ENCODE results near the gene SETD1B. TPM values are rescaled to one million over a fixed set of nuclear protein-coding genes. Genes with fewer than 3 reads are reported as not detected.

Gene SETD1B
- polyA plus RNA-seq, 1 experiment = 1.1 TPM

DNA sequence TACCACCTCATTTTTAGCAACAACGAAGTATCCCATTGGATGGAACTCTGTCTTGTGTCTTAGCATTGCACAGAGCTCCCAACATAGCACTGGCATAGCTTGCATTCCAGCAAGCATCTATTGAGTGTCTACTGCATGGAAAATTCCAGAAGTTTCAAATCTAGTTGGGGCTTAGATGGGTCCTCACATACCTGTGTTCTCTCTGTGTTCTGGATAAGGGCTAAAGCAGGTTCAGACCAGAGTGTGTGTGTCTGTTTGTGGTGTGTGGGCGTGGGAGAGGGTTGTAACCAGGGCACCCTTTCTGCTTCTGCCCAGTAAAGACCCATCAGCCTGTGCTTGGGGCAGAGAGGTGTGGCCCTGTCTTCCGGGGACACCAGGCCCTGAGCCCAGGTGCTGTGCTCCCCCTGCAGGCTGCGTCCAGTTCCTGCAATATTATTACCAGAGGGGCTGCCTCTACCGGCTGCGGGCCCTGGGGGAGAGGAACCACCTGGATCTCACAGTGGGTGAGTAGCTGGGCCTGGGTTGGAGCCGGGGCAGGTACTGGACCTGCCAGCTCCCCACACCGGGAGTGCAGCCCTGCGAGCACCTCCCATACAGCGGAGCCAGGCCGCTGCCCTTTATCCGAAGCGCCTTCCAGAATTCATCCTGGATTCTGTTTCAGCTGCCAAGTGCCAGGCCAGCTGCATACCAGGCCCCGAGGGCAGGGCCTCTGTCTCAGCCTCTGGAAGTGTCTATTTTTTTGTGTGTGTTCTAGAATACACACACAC lies 30.6 kb upstream of the SETD1B start:
- Histone ChIP-seq H3K9me3 (ENCODE audit: control insufficient read depth, insufficient read depth, low read length) (no peaks in the 10 kb centered on the region), H3K27me3 (ENCODE audit: control insufficient read depth, insufficient read depth, low read length) (no peaks in the 10 kb centered on the region), H3K4me3 (ENCODE audit: low read depth, low read length) (no peak overlapping the region), H3K27ac (ENCODE audit: low read depth, low read length) (no peak overlapping the region)
- POLR2A ChIA-PET = no interaction called here
- CTCF ChIA-PET = interaction anchor here (0.6 to 2.4 kb wide), 24 partner anchors 9 to 221 kb away, joined by 3 to 36 read pairs (median 5); partner anchors contain the start of genes RHOF and TMEM120B
- TF ChIP-seq, protein P1, sequence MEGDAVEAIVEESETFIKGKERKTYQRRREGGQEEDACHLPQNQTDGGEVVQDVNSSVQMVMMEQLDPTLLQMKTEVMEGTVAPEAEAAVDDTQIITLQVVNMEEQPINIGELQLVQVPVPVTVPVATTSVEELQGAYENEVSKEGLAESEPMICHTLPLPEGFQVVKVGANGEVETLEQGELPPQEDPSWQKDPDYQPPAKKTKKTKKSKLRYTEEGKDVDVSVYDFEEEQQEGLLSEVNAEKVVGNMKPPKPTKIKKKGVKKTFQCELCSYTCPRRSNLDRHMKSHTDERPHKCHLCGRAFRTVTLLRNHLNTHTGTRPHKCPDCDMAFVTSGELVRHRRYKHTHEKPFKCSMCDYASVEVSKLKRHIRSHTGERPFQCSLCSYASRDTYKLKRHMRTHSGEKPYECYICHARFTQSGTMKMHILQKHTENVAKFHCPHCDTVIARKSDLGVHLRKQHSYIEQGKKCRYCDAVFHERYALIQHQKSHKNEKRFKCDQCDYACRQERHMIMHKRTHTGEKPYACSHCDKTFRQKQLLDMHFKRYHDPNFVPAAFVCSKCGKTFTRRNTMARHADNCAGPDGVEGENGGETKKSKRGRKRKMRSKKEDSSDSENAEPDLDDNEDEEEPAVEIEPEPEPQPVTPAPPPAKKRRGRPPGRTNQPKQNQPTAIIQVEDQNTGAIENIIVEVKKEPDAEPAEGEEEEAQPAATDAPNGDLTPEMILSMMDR (IDR thresholded peaks at IDR 0.05; ENCODE audit: low read depth, low read length) = peak; percentile 89
- DNase-seq (ENCODE audit: low read depth, low spot score) = no peak

GRCh38 chr12:121774968-121775474 lies 28.8 kb upstream of the SETD1B start:
- DNase-seq (ENCODE audit: low read depth, low spot score) = no peak
- Histone ChIP-seq H3K27me3 (ENCODE audit: control insufficient read depth, insufficient read depth, low read length) (no peaks in the 10 kb centered on the region), H3K9me3 (ENCODE audit: control insufficient read depth, insufficient read depth, low read length) (no peaks in the 10 kb centered on the region), H3K4me3 (ENCODE audit: low read depth, low read length) (no peak overlapping the region), H3K27ac (ENCODE audit: low read depth, low read length) (no peak overlapping the region)
- CTCF ChIA-PET = interaction anchor here (0.5 to 2.4 kb wide), 6 partner anchors 9 to 113 kb away, joined by 3 to 20 read pairs (median 4); partner anchors contain the start of genes PSMD9 and RHOF
- POLR2A ChIA-PET = interaction anchor here (0.6 to 1.4 kb wide), 2 partner anchors 10 to 24 kb away, joined by 3 to 6 read pairs; no protein-coding TSS in a partner anchor
- TF ChIP-seq, protein P1 (IDR thresholded peaks at IDR 0.05; ENCODE audit: low read depth, low read length) = no peak

DNA sequence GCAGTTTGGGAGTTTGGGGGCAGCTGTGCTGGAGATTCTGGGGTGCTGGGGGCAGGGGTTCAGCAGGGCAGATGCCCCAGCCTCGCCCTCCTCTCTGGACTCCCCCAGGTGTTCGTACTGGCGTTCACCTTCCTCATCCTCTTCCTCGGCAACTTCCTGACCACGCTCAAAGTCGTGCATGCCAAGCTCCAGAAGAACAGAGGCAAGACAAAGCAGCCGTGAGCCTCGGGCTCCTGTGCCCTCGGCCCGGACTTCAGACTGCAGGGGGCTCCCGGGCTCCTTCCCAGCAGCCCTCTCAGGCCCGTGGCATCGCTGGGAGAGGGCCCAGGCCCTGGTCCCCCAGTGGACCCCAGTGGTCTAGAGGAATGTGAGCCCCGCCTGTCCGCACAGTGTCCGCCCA lies 28.3 kb upstream of the SETD1B start:
- TF ChIP-seq, protein P1 (IDR thresholded peaks at IDR 0.05; ENCODE audit: low read depth, low read length) = no peak
- DNase-seq (ENCODE audit: low read depth, low spot score) = no peak
- H3K4me3 ChIP-seq (ENCODE audit: low read depth, low read length) = no peak overlapping the region
- H3K27me3 ChIP-seq (ENCODE audit: control insufficient read depth, insufficient read depth, low read length) = no peaks in the 10 kb centered on the region
- ChIA-PET POLR2A (interaction anchor here (0.5 to 1.4 kb wide), 2 partner anchors 24 to 77 kb away, joined by 3 read pairs; no protein-coding TSS in a partner anchor), CTCF (interaction anchor here (0.5 to 2.3 kb wide), 4 partner anchors 11 to 113 kb away, joined by 3 to 20 read pairs (median 4); partner anchors contain the start of genes PSMD9 and RHOF)
- H3K9me3 ChIP-seq (ENCODE audit: control insufficient read depth, insufficient read depth, low read length) = no peaks in the 10 kb centered on the region
- H3K27ac ChIP-seq (ENCODE audit: low read depth, low read length) = no peak overlapping the region

DNA sequence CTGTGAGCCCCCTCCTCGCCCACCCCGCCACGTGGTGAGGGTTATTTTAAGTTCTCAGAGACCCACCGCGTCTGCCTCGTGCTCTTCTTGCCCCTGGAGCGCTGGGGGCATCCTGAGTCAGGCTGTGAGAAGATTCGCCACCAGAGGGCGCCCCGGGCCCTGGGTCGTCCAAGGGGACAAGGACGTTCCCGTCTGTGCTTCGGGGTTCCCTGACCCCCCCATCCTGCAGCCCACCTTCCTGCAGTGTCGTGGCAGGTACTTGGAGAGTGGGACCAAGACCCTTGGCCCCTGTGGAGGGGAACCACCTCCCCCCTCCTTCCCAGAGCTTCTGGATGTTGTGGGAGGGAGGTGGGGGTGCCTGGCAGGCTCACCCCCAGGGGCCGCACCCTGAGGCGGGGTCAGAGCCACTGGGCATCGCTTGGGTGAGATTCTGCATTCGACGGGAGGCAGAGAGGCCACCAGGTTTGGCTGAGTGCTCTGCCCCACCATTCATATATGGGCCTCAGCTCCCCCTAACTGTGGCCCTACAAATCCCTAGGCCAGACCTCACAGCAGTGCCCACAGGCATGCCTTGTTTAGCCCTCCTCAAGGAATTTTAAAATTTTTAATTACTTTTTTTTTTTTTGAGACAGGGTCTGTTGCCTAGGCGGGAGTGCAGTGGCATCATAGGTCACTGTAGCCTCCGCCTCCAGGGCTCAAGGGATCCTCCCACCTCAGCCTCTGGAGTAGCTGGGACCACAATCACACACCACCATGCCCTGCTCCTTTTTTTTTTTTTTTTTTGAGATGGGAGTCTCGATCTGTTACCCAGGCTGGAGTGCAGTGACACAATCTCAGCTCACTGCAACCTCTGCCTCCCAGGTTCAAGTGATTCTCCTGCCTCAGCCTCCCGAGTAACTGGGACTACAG lies 27.4 kb upstream of the SETD1B start:
- DNase-seq (ENCODE audit: low read depth, low spot score) = no peak
- H3K9me3 ChIP-seq (ENCODE audit: control insufficient read depth, insufficient read depth, low read length) = no peaks in the 10 kb centered on the region; the same call in 1 of the 2 replicates
- POLR2A ChIA-PET = interaction anchor here (0.6 kb wide), 1 partner anchor 11 kb away, joined by 4 read pairs; no protein-coding TSS in a partner anchor
- TF ChIP-seq, protein P1 (IDR thresholded peaks at IDR 0.05; ENCODE audit: low read depth, low read length) = peak; percentile 80
- CTCF ChIA-PET = interaction anchor here (0.5 to 2.3 kb wide), 14 partner anchors 9 to 224 kb away, joined by 3 to 20 read pairs (median 3); partner anchors contain the start of gene RHOF
- no peaks in the 10 kb centered on the region for H3K27me3 ChIP-seq (ENCODE audit: control insufficient read depth, insufficient read depth, low read length)
- no peak overlapping the region for H3K27ac ChIP-seq (ENCODE audit: low read depth, low read length)
- H3K4me3 ChIP-seq (ENCODE audit: low read depth, low read length) = no peak overlapping the region
